CD4-positive, alpha-beta T cell treated with Interleukin-6 at 100 ng/mL for 8 hours (primary cell): Measurements from ENCODE around the gene REC114.

Experiments used
- DNase-seq: peaks from one replicate; pipeline ENCODE4 v3.0.0-alpha.2; 2020; ENCODE audit warnings: mixed read lengths, low spot score

The REC114 gene

GRCh38 chr15:73604477-73604876 is 161.5 kb downstream of the REC114 start:
- no peak for DNase-seq

- no peak for DNase-seq
These were observed 162.9 kb downstream of the REC114 start for GRCh38 chr15:73605759-73606436.

- no peak for DNase-seq
These were observed 164.4 kb downstream of the REC114 start for GRCh38 chr15:73607405-73607804.

GRCh38 chr15:73607843-73608242 is 164.9 kb downstream of the REC114 start:
- DNase-seq = no peak

GRCh38 chr15:73608475-73608874 is 165.5 kb downstream of the REC114 start:
- no peak for DNase-seq

- DNase-seq = no peak
These were observed 166.0 kb downstream of the REC114 start for GRCh38 chr15:73608941-73609340.
